SK-N-MC (cell line): Measurements from ENCODE around the gene HABP2.

Experiments used
- DNase-seq: peaks from one replicate; pipeline ENCODE4 v3.0.0-alpha.2; 2011; ENCODE audit warnings: low read depth, low spot score
- H3K27ac ChIP-seq: fragments of 200-600 bp; sonication (generic); 2 replicates; pipeline ENCODE4 v1.5.1; 2016; ENCODE audit warnings: mixed run types
- H3K36me3 ChIP-seq: fragments of 200-600 bp; sonication (generic); 2 replicates; pipeline ENCODE4 v1.6.1; 2017; ENCODE audit warnings: antibody characterized with exemption, low read length, mixed read lengths; ENCODE audit not compliant: insufficient read depth
- H3K4me3 ChIP-seq: fragments of 200-600 bp; sonication (generic); 2 replicates; pipeline ENCODE4 v1.5.1; 2016
- H3K9ac ChIP-seq: fragments of 200-600 bp; sonication (generic); 2 replicates; pipeline ENCODE4 v1.8.0; 2017; ENCODE audit warnings: mixed run types, mixed read lengths; ENCODE audit not compliant: insufficient read length
- H3K9me3 ChIP-seq: fragments of 200-600 bp; sonication (generic); 2 replicates; pipeline ENCODE4 v1.6.1; 2017; ENCODE audit warnings: low read depth, mild to moderate bottlenecking, antibody characterized with exemption, low read length, moderate library complexity, mixed read lengths
- EZH2 ChIP-seq: fragments of 200-600 bp; sonication (generic); IDR thresholded peaks from one replicate; pipeline ENCODE4 v1.6.1; 2017; ENCODE audit warnings: antibody characterized with exemption
- FOXP2 ChIP-seq: optimal IDR thresholded peaks from 2 replicates; pipeline ENCODE3; 2011; ENCODE audit warnings: mild to moderate bottlenecking, moderate library complexity; ENCODE audit not compliant: insufficient read depth; ENCODE audit errors: extremely low read length, control extremely low read depth
- POLR2AphosphoS5 ChIP-seq: IDR thresholded peaks from 2 replicates; pipeline ENCODE4 v1.6.1; 2012; ENCODE audit warnings: mild to moderate bottlenecking, low read depth, low read length, borderline replicate concordance

The HABP2 gene

GRCh38 chr10:113620936-113621335 is 68.1 kb downstream of the HABP2 start:
- H3K36me3 ChIP-seq, result no peaks in the 10 kb centered on the region
- DNase-seq, result no peak
- no peak overlapping the region for H3K4me3 ChIP-seq
- no peak overlapping the region for H3K27ac ChIP-seq
- TF ChIP-seq POLR2AphosphoS5 (no peak), EZH2 (no peak), FOXP2 (no peak)
- H3K9me3 ChIP-seq, result no peaks in the 10 kb centered on the region
- no peak overlapping the region for H3K9ac ChIP-seq

- no peak overlapping the region for H3K4me3 ChIP-seq
- TF ChIP-seq POLR2AphosphoS5, result no peak
- no peak for TF ChIP-seq EZH2
- TF ChIP-seq FOXP2, result no peak
- H3K9ac ChIP-seq, result no peak overlapping the region
- H3K27ac ChIP-seq, result no peak overlapping the region
- no peak for DNase-seq
- no peaks in the 10 kb centered on the region for H3K36me3 ChIP-seq
- H3K9me3 ChIP-seq, result no peaks in the 10 kb centered on the region
Measured at GRCh38 chr10:113621799-113622198, 68.9 kb downstream of the HABP2 start.

- Histone ChIP-seq H3K27ac (no peak overlapping the region), H3K4me3 (no peak overlapping the region), H3K36me3 (no peaks in the 10 kb centered on the region), H3K9ac (no peak overlapping the region), H3K9me3 (no peaks in the 10 kb centered on the region)
- DNase-seq, result no peak
- TF ChIP-seq FOXP2 (no peak), POLR2AphosphoS5 (no peak), EZH2 (no peak)
Measured at GRCh38 chr10:113622831-113623230, 70.0 kb downstream of the HABP2 start.

GRCh38 chr10:113625461-113626186 is 72.8 kb downstream of the HABP2 start:
- Histone ChIP-seq H3K4me3 (no peak overlapping the region), H3K27ac (no peak overlapping the region), H3K36me3 (no peaks in the 10 kb centered on the region), H3K9ac (no peak overlapping the region), H3K9me3 (no peaks in the 10 kb centered on the region)
- no peak for DNase-seq
- TF ChIP-seq POLR2AphosphoS5, result no peak

GRCh38 chr10:113626809-113627355 is 74.0 kb downstream of the HABP2 start:
- no peaks in the 10 kb centered on the region for H3K9me3 ChIP-seq
- H3K4me3 ChIP-seq, result no peak overlapping the region
- H3K9ac ChIP-seq, result no peak overlapping the region
- no peak overlapping the region for H3K27ac ChIP-seq
- no peak for TF ChIP-seq POLR2AphosphoS5
- TF ChIP-seq FOXP2, result no peak
- no peak for TF ChIP-seq EZH2
- no peak for DNase-seq
- H3K36me3 ChIP-seq, result no peaks in the 10 kb centered on the region

- Histone ChIP-seq H3K9ac (no peak overlapping the region), H3K36me3 (no peaks in the 10 kb centered on the region), H3K27ac (no peak overlapping the region), H3K4me3 (no peak overlapping the region), H3K9me3 (no peaks in the 10 kb centered on the region)
- TF ChIP-seq FOXP2, result no peak
- no peak for TF ChIP-seq POLR2AphosphoS5
- TF ChIP-seq EZH2, result no peak
- no peak for DNase-seq
Measured at GRCh38 chr10:113627836-113628235, 75.0 kb downstream of the HABP2 start.

GRCh38 chr10:113628607-113629153 is 75.8 kb downstream of the HABP2 start:
- Histone ChIP-seq H3K36me3 (no peaks in the 10 kb centered on the region), H3K27ac (no peak overlapping the region), H3K9me3 (no peaks in the 10 kb centered on the region), H3K9ac (no peak overlapping the region), H3K4me3 (no peak overlapping the region)
- TF ChIP-seq EZH2, result no peak
- TF ChIP-seq POLR2AphosphoS5, result no peak
- TF ChIP-seq FOXP2, result no peak
- DNase-seq, result no peak

- DNase-seq, result no peak
- no peak for TF ChIP-seq EZH2
- no peak for TF ChIP-seq FOXP2
- no peak for TF ChIP-seq POLR2AphosphoS5
- Histone ChIP-seq H3K9me3 (no peaks in the 10 kb centered on the region), H3K36me3 (no peaks in the 10 kb centered on the region), H3K27ac (peak overlapping the region; percentile 62; the same call in 1 of the 2 replicates), H3K9ac (no peak overlapping the region), H3K4me3 (no peak overlapping the region)
Measured at GRCh38 chr10:113630929-113631533, 78.2 kb downstream of the HABP2 start.
